Stimulated activated naive CD8-positive, alpha-beta T cell treated with anti-CD3 and anti-CD28 coated beads, Interleukin-15, Interleukin-2, amounts not matched to agents 100 U/mL and 50 U/mL, for 24 hours (primary cell): ENCODE data around the gene GRID1.

Source experiments
- ATAC-seq: fragments of 150-1000 bp; cut with Tn5 transposase; one replicate; pipeline ENCODE4 v1.10.0; 2021
- DNase-seq: peaks from one replicate; pipeline ENCODE4 v3.0.0; 2021

GRID1 gene

GRCh38 chr10:86229811-86230556, 136.6 kb downstream of the GRID1 start:
- ATAC-seq = no peak
- no peak for DNase-seq

GRCh38 chr10:86229376-86229775, 137.2 kb downstream of the GRID1 start:
- no peak for ATAC-seq
- no peak for DNase-seq

- ATAC-seq (no peak), DNase-seq (no peak)
Observed at GRCh38 chr10:86227501-86228258, 138.9 kb downstream of the GRID1 start.

- no peak for ATAC-seq
- DNase-seq = no peak
Observed at GRCh38 chr10:86226781-86227201, 139.8 kb downstream of the GRID1 start.

GRCh38 chr10:86226016-86226415, 140.6 kb downstream of the GRID1 start:
- no peak for DNase-seq
- ATAC-seq = no peak

GRCh38 chr10:86225103-86225782, 141.4 kb downstream of the GRID1 start:
- DNase-seq (no peak), ATAC-seq (no peak)

- DNase-seq (no peak), ATAC-seq (no peak)
Observed at GRCh38 chr10:86224354-86225102, 142.1 kb downstream of the GRID1 start.

GRCh38 chr10:86223256-86223655, 143.3 kb downstream of the GRID1 start:
- ATAC-seq (no peak), DNase-seq (no peak)

GRCh38 chr10:86222687-86223086, 143.9 kb downstream of the GRID1 start:
- DNase-seq (no peak), ATAC-seq (no peak)

GRCh38 chr10:86222336-86222650, 144.3 kb downstream of the GRID1 start:
- DNase-seq = no peak
- no peak for ATAC-seq

GRCh38 chr10:86221442-86222335, 144.9 kb downstream of the GRID1 start:
- ATAC-seq (no peak), DNase-seq (no peak)

- ATAC-seq (no peak), DNase-seq (no peak)
Observed at GRCh38 chr10:86220626-86221025, 146.0 kb downstream of the GRID1 start.

GRCh38 chr10:86219271-86219670, 147.3 kb downstream of the GRID1 start:
- ATAC-seq (no peak), DNase-seq (no peak)

GRCh38 chr10:86218842-86219241, 147.8 kb downstream of the GRID1 start:
- no peak for ATAC-seq

GRCh38 chr10:86218160-86218559, 148.4 kb downstream of the GRID1 start:
- DNase-seq (no peak), ATAC-seq (no peak)

More at GRCh38 chr10:86218842-86219241, 147.8 kb downstream of the GRID1 start:
- DNase-seq = no peak

- no peak for ATAC-seq
- no peak for DNase-seq
Observed at GRCh38 chr10:86217371-86218080, 149.1 kb downstream of the GRID1 start.

- no peak for DNase-seq
- ATAC-seq = no peak
Observed at GRCh38 chr10:86216886-86217285, 149.7 kb downstream of the GRID1 start.

- ATAC-seq = no peak
- DNase-seq = no peak
Observed at GRCh38 chr10:86215712-86216111, 150.9 kb downstream of the GRID1 start.

GRCh38 chr10:86215046-86215445, 151.5 kb downstream of the GRID1 start:
- DNase-seq (no peak), ATAC-seq (no peak)

- ATAC-seq (no peak), DNase-seq (no peak)
Observed at GRCh38 chr10:86213148-86213547, 153.4 kb downstream of the GRID1 start.

- DNase-seq (no peak), ATAC-seq (no peak)
Observed at GRCh38 chr10:86212391-86212700, 154.2 kb downstream of the GRID1 start.
